RWPE2 (cell line): ENCODE measurements around the gene OVCA2.
A peak's percentile ranks its signal among the peaks of the same experiment; 100 is the strongest.

Source experiments
- ATAC-seq: fragments of 200-7000 bp; cut with Tn5 transposase; 3 replicates; pipeline ENCODE4 v1.9.1; 2021; ENCODE audit warnings: low read depth
- DNase-seq: peaks from one replicate; pipeline ENCODE4 v3.0.0-alpha.2; 2020; ENCODE audit warnings: low spot score
- H3K27ac ChIP-seq: fragments of 450-650 bp; 2 replicates; pipeline ENCODE4 v1.5.1; 2017; ENCODE audit warnings: mild to moderate bottlenecking; ENCODE audit not compliant: poor library complexity, severe bottlenecking
- H3K27me3 ChIP-seq: fragments of 250-450 bp; sonication (Bioruptor Pico); 2 replicates; pipeline ENCODE4 v1.5.1; 2021; ENCODE audit warnings: mild to moderate bottlenecking, moderate library complexity; ENCODE audit not compliant: insufficient read depth, poor library complexity, severe bottlenecking
- H3K36me3 ChIP-seq: fragments of 250-450 bp; sonication (Bioruptor Pico); 2 replicates; pipeline ENCODE4 v1.5.1; 2020; ENCODE audit warnings: low read depth, mild to moderate bottlenecking, moderate library complexity
- H3K4me1 ChIP-seq: fragments of 250-450 bp; sonication (Bioruptor Pico); 2 replicates; pipeline ENCODE4 v1.5.1; 2021; ENCODE audit warnings: mild to moderate bottlenecking, moderate library complexity; ENCODE audit not compliant: insufficient read depth, poor library complexity, severe bottlenecking
- H3K4me3 ChIP-seq: fragments of 250-450 bp; sonication (Bioruptor Pico); 2 replicates; pipeline ENCODE4 v1.5.1; 2021; ENCODE audit warnings: mild to moderate bottlenecking, moderate library complexity; ENCODE audit not compliant: severe bottlenecking
- H3K9me3 ChIP-seq: fragments of 250-450 bp; sonication (Bioruptor Pico); 2 replicates; pipeline ENCODE4 v1.5.1; 2021; ENCODE audit warnings: mild to moderate bottlenecking, moderate library complexity; ENCODE audit not compliant: severe bottlenecking
- TF ChIP-seq, protein P1 (sequence below): fragments of 450-650 bp; IDR thresholded peaks from one replicate; pipeline ENCODE4 v1.5.1; 2017; ENCODE audit warnings: mild to moderate bottlenecking, moderate library complexity; ENCODE audit not compliant: poor library complexity, severe bottlenecking

The OVCA2 gene

DNA sequence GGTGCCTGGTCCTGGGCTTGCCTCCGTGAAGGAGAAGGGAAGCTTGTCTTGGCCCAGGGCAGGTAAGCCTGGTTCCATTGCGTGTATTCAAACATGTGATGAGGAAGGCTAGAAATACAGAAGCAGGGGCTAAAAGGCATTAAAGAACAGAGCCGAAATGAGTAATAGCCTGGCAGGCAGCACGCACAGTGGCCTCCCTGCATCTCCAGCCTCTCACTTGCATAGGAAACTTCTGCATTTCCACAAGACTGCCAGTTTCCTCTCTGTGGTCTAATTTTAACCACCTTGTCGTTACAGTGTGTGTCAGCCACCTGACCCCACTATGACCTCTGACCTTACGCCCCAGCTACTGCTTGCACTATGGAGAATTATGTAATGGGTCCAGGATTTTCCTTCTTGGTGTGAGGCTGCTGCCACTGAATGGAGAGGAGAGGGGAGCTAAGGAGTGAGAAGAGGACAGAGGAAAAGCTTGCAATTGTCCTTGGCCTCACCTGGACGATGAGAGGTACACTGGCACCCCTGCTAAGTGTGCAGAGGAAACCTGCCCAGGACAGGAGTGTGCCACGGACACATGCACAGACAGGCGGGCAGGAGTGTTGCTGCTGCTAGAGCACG lies 45.9 kb downstream of the OVCA2 start:
- DNase-seq (no peak), ATAC-seq (no peak)
- Histone ChIP-seq H3K36me3 (no peaks in the 10 kb centered on the region), H3K4me1 (peaks cover 18% of the 10 kb centered on the region), H3K9me3 (no peaks in the 10 kb centered on the region), H3K27me3 (no peaks in the 10 kb centered on the region), H3K27ac (no peak overlapping the region), H3K4me3 (no peak overlapping the region)
- TF ChIP-seq, protein P1, sequence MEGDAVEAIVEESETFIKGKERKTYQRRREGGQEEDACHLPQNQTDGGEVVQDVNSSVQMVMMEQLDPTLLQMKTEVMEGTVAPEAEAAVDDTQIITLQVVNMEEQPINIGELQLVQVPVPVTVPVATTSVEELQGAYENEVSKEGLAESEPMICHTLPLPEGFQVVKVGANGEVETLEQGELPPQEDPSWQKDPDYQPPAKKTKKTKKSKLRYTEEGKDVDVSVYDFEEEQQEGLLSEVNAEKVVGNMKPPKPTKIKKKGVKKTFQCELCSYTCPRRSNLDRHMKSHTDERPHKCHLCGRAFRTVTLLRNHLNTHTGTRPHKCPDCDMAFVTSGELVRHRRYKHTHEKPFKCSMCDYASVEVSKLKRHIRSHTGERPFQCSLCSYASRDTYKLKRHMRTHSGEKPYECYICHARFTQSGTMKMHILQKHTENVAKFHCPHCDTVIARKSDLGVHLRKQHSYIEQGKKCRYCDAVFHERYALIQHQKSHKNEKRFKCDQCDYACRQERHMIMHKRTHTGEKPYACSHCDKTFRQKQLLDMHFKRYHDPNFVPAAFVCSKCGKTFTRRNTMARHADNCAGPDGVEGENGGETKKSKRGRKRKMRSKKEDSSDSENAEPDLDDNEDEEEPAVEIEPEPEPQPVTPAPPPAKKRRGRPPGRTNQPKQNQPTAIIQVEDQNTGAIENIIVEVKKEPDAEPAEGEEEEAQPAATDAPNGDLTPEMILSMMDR, result no peak

DNA sequence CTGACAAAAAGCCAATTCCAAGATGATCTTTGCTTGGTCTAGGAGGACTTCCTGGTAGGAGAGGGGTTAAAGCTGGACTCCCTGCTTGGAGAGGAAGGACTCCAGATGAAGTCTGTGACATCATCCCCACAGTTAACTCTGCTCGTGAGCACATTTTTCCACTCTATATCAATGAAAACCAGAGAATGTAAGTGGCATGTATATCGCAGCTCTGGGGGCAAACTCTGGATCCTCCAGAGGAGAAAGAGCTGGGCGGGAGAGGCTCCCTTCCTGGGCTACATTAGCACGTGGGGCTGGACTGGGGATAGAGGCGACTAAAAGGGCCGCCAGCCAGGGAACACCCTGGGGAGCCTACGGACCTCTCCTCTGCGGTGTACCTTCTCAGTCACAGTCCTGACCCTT lies 47.2 kb downstream of the OVCA2 start:
- TF ChIP-seq, protein P1, result no peak
- H3K4me1 ChIP-seq, result peaks cover 18% of the 10 kb centered on the region
- H3K4me3 ChIP-seq, result no peak overlapping the region
- H3K27me3 ChIP-seq, result no peaks in the 10 kb centered on the region
- DNase-seq, result no peak
- H3K9me3 ChIP-seq, result no peaks in the 10 kb centered on the region
- H3K36me3 ChIP-seq, result no peaks in the 10 kb centered on the region
- no peak overlapping the region for H3K27ac ChIP-seq
- ATAC-seq, result no peak

DNA sequence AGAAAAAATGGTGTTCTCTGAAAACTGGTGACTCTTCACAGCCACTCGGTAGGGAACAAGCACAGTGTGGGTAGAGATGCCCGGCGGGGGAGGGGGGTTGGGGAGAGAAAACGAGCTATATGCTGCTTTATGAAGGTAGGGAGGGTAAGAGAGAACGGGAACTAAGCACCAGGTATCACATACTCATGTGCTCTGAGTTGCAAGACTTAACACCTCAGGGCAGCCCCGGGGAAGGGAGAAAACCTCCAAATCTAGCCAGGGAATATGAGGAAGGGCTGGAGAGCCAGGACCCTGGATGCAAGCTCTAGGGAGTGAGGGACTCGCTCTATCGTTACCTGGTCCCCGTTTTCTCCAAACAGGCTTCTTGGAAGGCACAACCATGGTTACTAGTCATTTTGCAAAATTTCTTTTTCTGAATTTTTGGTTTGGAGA lies 48.4 kb downstream of the OVCA2 start:
- TF ChIP-seq, protein P1, result no peak
- H3K36me3 ChIP-seq, result no peaks in the 10 kb centered on the region
- DNase-seq (no peak), ATAC-seq (no peak)
- no peaks in the 10 kb centered on the region for H3K27me3 ChIP-seq
- no peaks in the 10 kb centered on the region for H3K9me3 ChIP-seq
- peaks cover 8% of the 10 kb centered on the region for H3K4me1 ChIP-seq
- peak overlapping the region; percentile 28 for H3K27ac ChIP-seq
- no peak overlapping the region for H3K4me3 ChIP-seq

DNA sequence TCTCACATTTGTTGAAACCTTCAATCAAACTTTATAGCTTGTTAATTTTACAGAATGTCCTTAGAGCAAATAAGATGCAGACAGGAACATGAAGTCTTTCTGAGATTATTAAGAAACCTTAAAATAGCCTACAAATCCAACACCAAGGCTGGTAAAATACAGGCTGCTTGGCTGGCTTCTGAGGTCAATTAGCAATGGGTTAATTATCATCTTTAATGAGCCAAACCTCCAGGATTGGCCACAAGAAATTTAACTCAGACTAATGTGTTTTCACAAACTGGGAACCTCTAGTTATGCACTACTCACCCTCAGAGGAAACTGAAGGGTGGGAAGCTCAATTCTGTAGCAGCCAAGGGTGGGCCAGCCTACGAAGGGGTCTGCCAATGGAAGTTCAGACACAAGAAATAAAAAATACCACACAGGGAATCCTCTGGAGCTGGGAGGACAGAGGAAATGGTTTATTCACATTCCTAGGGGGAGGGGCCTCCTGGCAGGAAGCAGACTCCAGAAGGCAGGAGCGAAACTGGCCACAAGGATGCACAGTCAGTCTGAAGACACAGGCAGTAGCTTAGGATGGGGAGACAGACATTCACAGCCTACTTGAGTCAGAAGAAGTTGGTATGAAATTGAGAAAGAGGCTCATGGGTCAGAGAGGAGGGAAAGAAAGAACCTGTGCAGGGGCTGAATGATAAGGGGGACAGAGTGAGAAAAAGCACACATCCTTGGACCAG lies 49.1 kb downstream of the OVCA2 start:
- Histone ChIP-seq H3K27ac (peak overlapping the region; percentile 28), H3K4me3 (no peak overlapping the region), H3K4me1 (peaks cover 4% of the 10 kb centered on the region), H3K27me3 (no peaks in the 10 kb centered on the region), H3K36me3 (no peaks in the 10 kb centered on the region), H3K9me3 (no peaks in the 10 kb centered on the region)
- ATAC-seq, result peak; percentile 84
- no peak for DNase-seq
- TF ChIP-seq, protein P1, result peak; percentile 20

DNA sequence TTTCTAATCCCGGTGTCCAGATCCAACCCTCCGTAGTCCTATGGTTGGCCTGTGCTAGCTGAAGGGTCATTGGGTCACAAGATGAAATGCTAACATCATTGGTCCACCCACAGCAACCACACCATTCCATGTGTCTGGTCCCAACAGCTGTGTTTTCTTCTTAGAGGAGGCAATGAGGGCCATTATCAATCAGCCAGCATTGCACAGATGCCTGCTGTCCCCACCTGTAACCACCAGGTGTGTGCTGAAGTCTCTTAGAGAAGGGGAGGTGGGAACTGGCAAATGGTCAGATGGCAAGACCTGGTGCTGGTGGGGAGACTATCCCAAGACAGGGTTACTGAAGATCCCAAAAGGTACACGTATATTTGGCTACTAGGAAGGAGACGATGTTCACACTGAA lies 50.4 kb downstream of the OVCA2 start:
- no peak overlapping the region for H3K4me3 ChIP-seq
- TF ChIP-seq, protein P1, result no peak
- peaks cover 4% of the 10 kb centered on the region for H3K4me1 ChIP-seq
- no peaks in the 10 kb centered on the region for H3K27me3 ChIP-seq
- H3K36me3 ChIP-seq, result no peaks in the 10 kb centered on the region
- H3K9me3 ChIP-seq, result no peaks in the 10 kb centered on the region
- DNase-seq (no peak), ATAC-seq (no peak)
- H3K27ac ChIP-seq, result no peak overlapping the region
